ENCODE data around the gene IHH. TPM values are rescaled to one million over a fixed set of nuclear protein-coding genes. Genes with fewer than 3 reads are reported as not detected.

IHH gene
- total RNA-seq, 1 donor: 0.09 TPM

DNA sequence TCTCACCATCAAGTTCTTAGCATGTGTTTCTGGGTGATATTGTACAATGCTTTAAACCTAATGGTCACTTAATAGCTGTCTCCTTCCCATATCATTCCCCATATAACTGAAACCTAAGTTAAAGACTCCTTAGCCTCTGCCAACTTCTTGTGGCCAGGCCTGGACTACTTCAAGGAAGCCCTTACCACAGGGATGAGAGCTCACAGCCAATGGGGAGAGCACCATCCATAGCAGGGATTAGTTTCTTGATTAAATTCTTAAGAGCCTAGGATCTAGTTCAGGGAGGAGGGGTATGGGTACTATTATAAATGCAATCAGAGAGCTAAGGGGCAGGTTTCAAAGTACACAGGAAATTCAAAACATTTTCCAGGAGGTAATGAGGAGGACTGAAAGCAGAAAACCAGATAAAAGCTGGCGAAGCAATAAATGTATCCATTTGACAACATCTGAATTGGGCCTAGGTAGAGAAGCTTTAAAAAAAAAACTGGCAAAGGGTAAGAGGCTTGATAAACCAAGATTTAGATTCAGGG is 34.8 kb upstream of the IHH start:
- TF ChIP-seq, protein P1, sequence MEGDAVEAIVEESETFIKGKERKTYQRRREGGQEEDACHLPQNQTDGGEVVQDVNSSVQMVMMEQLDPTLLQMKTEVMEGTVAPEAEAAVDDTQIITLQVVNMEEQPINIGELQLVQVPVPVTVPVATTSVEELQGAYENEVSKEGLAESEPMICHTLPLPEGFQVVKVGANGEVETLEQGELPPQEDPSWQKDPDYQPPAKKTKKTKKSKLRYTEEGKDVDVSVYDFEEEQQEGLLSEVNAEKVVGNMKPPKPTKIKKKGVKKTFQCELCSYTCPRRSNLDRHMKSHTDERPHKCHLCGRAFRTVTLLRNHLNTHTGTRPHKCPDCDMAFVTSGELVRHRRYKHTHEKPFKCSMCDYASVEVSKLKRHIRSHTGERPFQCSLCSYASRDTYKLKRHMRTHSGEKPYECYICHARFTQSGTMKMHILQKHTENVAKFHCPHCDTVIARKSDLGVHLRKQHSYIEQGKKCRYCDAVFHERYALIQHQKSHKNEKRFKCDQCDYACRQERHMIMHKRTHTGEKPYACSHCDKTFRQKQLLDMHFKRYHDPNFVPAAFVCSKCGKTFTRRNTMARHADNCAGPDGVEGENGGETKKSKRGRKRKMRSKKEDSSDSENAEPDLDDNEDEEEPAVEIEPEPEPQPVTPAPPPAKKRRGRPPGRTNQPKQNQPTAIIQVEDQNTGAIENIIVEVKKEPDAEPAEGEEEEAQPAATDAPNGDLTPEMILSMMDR (IDR thresholded peaks at IDR 0.05; ENCODE audit: insufficient read depth, low read length): no peak
- DNase-seq (ENCODE audit: low read depth): peak; percentile 25
- no peak overlapping the region for H3K4me3 ChIP-seq (ENCODE audit: low read depth, low read length)

DNA sequence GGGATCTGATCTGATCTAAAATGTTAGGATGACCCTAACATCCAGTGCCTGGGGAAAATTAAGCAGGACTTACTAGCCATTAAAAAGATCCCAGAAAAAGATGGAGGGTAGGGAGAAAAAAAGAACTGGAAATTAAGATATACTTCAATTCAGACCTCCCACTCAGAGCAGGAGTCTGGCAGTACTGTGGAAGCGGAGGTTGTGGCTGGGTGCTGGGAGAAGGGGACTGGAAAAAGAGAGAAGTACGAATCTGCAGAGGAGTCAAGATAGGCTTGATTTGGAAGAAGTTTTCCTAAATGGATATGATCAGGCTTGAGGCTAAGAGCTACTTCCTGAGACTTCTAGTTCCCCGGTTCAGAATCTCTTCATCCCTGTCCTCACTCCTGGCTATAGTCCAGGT is 33.5 kb upstream of the IHH start:
- TF ChIP-seq, protein P1 (IDR thresholded peaks at IDR 0.05; ENCODE audit: insufficient read depth, low read length): no peak
- H3K4me3 ChIP-seq (ENCODE audit: low read depth, low read length): no peak overlapping the region
- no peak for DNase-seq (ENCODE audit: low read depth)

DNA sequence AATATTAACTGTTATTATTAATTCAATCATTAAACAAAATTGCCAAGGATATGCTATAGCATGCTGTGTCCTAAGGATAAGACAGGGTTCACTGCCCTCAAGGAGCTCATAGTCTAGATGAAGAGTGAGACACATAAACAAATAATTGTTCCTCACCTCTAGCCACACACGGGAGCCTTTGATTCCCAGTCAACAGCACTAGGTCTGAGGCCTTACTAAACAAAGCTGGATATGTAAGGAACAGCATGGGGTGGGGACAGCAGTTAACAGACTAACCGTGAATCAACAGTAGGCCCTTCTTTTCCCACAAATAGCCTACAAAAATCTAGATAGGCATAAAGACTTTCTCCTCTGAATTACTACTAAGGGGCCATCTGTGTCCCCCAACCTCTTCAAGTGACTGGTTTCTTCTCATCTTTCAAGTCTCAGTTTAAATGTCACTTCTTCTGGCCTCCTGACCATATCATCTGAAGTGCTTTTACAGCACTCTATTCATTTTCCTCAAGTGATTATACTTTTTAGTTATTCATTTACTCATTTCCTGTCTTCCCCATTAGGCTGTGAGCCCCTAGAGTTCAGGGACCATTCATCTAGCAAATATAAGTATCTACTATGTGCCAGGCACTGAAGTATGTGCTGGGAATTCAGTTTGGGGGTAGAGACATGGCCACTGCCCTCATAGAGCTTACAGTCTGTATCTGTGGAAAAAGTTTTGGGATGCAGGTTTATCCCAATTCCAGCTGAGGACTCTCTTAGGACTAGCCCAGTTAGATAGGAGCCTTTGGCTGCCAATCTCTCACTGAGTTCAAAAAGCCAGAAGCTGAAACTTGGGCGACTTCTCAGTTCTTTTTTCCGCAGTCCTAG is 29.9 kb upstream of the IHH start:
- H3K4me3 ChIP-seq (ENCODE audit: low read depth, low read length): no peak overlapping the region
- TF ChIP-seq, protein P1 (IDR thresholded peaks at IDR 0.05; ENCODE audit: insufficient read depth, low read length): no peak
- no peak for DNase-seq (ENCODE audit: low read depth)

DNA sequence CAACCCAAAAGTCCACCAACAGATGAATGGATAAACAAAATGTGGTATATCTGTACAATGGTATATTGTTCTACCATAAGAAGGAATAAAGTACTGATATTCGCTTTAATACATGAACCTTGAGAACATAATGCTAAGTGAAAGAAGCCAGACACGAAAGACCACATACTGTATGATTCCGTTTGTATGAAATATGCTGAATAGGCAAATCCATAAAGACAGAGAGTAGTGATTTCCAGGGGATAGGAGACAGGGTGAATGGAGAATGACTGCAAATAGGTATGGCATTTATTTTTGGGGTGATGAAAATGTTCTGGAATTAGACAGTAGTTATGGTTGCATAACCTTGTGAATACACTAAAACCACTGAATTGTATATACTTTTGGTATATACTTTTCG is 28.6 kb upstream of the IHH start:
- TF ChIP-seq, protein P1 (IDR thresholded peaks at IDR 0.05; ENCODE audit: insufficient read depth, low read length): no peak
- DNase-seq (ENCODE audit: low read depth): no peak
- no peak overlapping the region for H3K4me3 ChIP-seq (ENCODE audit: low read depth, low read length)

DNA sequence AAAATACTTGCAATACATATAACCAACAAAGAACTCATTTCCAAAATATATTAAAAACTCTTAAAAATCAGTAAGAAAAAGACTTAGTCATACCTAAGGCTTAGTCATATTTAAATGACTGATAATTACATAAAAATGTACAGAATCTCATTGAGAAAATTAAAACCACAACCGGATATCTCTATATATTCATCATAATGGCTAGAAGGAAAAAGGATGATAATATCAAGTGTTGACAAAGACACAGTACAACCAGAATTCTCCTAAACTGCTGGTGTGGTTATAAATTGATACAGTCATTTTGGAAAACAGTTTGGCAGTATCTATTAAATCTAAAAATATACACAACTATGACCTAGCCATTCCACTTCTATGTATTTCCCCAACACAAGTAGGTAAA is 27.1 kb upstream of the IHH start:
- TF ChIP-seq, protein P1 (IDR thresholded peaks at IDR 0.05; ENCODE audit: insufficient read depth, low read length): no peak
- no peak for DNase-seq (ENCODE audit: low read depth)
- H3K4me3 ChIP-seq (ENCODE audit: low read depth, low read length): no peak overlapping the region

DNA sequence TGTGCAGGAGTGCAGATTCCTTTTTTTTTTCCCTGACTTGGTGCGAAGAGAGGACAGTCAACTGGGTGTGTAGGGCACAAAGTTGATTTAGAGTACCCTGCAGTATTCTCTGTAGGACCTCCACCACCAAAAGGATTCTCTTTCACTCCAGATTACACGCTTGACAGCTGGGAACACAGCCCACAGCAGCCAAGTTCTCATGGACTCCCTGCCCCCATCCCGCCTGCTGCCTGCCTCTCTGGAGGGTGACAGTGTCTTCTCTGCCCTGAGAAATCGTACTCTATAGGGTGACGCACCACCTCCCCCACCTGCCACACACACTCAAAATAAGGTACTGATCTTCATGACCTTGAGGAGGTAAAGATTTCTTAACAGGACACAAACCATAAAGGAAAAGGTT is 26.6 kb upstream of the IHH start:
- TF ChIP-seq, protein P1 (IDR thresholded peaks at IDR 0.05; ENCODE audit: insufficient read depth, low read length): no peak
- DNase-seq (ENCODE audit: low read depth): no peak
- no peak overlapping the region for H3K4me3 ChIP-seq (ENCODE audit: low read depth, low read length)
